ENCODE data around the gene TUBA1B.

- no peak for TF ChIP-seq CTCF (IDR thresholded peaks at IDR 0.05)
- no peak for TF ChIP-seq POLR2A (IDR thresholded peaks at IDR 0.05)
Observed at GRCh38 chr12:49174218-49174617, 43.0 kb upstream of the TUBA1B start.
